Stimulated activated CD4-positive, alpha-beta T cell treated with anti-CD3 and anti-CD28 coated beads, Interleukin-4, amount 100 ng/mL, for 4 hours (primary cell): ENCODE data around the gene CPNE8.

Source experiments
- DNase-seq, 2 experiments: peaks; one replicate each; pipeline ENCODE4 v3.0.0-alpha.2; 2020

Gene CPNE8

DNA sequence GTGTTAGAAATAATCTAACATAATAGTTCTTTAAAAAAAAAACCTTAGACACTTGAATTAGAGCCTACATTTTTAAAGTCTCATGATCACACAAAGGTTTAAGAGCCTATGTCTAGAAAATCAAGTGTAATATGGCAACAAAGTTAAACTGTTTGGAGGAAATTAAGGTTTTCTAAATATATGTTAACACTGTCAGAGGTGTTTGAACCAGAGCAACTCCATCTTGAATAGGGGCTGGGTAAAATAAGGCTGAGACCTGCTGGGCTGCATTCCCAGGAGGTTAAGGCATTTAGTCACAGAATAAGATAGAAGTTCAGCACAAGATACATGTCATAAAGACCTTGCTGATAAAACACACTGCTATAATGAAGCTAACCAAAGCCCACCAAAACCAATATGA lies 12.4 kb downstream of the CPNE8 start:
- no peak for DNase-seq

DNA sequence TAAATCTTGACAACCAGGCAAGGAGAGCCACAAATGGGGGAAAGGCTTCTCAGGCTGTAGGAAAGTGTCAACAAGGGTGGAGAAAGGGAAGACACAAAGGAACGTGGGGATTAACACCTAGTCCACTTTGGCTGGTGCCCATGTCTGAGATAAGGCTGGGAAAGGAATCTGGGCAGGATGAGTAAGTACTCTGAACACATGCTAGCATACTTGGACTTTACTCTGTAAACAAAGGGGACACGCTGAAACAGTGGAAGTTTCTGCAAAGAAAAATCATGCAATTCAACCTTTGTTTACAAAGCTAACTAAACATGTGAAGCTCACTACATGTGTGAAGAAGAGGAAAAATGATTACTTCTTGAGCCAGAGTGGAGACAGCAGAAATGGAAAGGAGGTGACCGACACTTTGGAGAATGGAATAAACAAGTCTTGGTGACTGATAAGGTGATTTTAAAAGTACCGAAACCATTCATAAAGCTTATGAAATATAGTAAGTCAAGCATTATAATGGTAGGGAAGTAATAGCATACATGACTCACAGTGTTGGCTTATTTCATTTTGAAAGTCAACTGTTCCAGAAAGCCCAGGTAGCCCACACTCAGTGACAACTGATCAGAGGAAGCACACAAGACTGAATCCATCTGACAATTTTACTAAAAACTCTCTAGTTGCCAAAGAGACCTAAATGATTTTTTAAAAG lies 13.2 kb downstream of the CPNE8 start:
- no peak for DNase-seq

DNA sequence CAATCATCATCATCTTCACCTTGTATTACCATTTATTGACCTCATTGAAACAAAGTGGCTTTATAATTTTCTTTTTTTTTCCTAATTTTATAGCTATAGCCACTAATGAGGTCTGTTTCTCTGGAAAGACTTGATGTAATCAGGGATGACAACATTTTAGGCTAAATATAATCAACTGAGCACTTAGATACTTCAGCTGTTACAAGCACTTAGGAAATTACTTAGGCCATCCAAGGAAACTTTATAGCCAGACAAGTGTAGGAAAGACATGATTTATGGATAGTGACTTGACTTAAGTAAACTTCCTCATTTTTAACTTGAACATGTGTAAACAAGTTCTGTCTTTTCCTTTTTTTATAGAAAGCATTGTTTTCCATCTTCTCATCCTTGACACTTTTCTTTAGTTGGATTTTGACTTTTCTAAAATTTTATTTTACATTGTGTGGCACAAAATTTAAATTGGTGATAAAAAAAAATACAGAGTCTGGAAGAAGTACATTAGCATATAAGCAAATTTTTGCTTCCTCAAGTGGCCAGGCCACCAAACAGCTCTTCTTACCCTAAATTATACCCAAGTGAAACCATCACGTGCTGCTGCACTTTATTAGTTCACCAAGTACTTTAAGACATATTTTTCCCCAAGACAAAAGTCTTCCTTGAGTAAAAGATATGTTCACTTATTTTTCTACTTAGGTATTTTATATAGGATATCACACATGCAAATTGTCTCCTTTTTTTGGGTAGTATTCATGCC lies 15.1 kb downstream of the CPNE8 start:
- DNase-seq, result no peak

DNA sequence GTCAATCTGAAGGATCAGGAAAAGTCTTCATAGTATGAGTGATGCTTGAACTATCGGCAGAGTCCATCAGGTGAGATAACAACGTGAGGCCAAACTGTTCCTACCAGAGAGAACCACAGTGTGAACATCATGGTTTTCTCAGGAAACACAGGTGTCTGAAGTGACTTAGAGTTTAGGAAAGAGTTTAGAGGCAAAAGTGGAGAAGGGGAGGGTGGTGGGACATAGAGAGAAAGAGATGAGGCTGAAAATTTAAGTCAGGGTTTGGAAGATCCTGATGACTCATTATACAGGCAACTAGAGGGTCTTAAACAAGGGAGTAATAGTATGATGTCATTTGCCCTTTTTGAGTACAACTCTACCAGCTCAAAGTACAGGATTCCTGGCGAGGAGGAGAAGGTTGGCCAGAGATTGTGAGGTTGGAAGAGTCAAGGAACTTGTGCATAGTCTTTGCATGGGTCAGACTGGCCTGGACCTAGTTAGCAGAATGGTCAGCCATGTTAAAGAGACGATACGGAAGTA lies 16.0 kb downstream of the CPNE8 start:
- DNase-seq, result no peak

DNA sequence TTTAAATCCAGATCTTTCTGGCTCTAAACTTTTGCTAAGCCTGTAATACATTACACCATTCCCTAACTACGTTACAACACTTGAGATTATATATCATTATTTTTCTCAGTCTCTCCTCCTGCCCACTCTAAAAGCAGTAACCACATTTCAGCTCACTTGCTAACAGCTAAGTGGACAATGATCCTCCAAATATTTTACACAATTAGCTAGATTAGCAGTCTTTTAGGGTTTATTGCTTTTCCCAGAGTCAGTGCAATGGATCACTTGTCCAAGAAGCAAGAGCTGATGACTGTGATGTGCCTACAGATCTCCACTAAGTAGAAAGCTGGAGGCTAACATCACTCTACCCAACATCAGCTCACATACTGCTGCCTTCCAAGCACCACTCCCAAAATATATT lies 17.6 kb downstream of the CPNE8 start:
- no peak for DNase-seq

DNA sequence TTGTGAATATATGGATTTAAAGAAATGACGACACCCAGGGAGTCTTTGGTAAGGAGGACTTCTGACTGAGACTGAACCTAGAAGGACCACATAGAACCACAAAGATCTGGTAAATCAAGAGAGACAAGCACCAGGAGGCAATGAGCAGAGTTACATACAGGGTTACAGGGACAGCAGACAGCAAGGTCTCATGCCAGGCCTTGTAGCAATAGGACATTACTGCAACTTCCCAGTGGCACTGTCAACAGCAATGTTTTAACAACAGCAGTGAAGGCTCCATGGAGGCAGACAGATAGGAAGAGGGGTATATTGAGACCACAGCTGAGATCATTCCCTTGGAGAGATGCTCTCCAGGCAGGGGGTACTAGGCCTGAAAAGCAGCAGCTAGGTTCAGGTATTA lies 18.5 kb downstream of the CPNE8 start:
- no peak for DNase-seq

DNA sequence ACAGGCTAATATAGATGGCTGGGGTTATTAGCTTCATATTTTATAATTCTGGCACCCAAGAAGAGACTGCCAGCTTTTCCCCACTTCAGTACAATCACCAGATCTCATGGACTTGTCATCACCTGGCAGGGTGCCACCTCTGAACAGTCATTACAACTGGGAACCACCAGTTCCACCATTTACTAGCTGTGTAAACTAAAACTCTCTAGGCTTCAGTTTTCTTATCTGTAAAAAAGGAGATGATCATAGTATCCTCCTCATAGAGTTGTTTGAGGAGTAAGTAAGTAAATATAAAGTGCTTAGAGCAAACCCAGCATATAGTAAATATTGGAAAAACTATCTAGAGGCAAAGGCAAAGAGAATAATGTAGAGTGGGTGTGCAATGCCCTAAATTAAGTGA lies 19.3 kb downstream of the CPNE8 start:
- no peak for DNase-seq

DNA sequence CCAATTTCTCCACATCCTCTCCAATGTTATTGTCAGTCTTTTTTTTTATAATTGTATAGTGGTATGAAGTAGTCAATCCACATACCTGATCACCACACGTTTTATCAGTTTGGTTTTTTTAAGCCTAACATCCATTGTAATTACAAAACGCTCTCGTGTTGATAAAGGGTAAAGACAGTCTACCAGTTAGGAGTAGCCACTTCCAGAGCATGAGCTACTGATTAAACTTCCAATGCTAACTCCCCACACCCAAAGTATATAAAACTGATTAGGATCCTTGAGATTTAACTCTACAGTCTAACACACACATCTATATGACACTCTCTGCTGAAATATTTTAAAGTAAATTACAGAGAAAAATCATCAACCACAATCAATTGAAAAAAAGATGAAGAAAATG lies 20.7 kb downstream of the CPNE8 start:
- DNase-seq, result no peak

DNA sequence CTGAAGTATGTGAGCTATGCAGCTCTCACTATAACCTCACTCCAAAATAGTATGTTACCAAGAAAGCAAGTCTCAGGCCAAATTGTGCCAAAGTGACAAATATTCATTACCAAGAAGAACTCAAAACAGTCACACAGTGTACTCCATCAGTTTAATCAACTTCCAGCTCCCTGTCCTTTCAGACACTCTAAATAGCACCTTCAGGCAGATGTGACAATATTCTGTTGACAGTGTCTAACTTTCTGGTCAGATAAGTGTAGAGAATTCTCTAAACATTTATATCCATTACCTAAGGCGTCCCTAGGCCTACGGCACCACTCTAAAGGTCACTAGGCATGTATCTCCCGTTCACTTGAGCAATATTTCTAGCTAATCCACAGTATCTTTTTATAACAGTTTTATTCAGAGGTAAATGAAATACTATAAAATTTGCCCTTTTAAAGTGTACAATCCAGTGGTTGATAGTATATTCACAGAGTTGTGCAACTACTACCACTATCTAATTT lies 21.7 kb downstream of the CPNE8 start:
- DNase-seq, result no peak

DNA sequence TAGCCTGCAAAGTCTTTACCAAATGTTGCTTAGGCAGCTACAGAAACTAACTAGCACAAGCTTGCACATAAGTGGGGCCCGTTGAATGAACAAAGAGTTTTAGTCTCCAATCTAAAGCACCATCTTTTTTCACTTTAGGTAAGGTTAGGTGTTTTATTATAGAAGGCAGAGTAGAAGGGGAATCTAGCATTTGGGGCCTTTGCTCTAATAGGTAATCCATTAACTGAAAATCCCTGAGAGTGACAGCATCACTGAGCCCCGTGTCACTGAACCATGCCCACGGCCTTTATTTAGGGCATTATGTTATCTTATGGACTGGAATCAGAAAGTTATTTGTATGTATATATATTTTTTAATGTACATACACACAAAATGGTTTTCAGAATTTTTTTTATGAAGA lies 25.1 kb downstream of the CPNE8 start:
- DNase-seq, result no peak

DNA sequence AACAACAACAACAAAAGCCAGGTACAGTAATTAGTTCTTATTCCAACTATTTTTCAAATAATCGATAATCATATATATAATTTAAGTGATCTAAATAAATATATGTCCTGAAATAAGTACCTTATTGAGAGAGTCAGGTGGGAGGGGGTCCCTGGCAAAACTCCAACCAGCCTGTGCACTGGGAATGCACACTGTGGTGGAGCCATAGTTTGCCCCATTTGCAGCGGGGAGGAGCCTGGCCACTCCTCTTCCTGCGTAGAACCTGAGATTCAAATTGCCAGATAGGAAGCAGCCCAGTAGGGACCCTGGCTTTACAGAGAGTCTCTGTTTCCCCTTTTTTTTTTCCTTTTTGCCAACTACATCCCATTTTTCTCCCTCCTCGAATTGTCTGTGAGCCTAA lies 26.4 kb downstream of the CPNE8 start:
- no peak for DNase-seq

DNA sequence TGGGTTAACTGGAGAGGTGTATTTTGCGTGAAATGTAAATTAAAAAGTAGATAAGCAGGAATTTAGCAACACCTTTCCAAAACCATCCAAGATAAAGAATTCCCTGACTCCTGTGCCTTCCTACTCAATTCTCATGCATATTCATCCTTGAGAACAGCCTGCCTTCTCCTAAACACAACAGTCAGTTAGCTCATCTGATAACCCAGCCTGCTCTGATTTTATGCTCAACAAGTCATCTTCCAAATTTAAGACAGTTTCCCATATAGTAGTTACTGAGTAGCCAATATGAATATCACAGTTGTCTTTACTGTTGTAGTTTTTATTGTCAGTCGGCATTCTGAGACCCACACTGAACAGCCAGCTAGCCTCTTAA lies 27.1 kb downstream of the CPNE8 start:
- DNase-seq, result no peak

DNA sequence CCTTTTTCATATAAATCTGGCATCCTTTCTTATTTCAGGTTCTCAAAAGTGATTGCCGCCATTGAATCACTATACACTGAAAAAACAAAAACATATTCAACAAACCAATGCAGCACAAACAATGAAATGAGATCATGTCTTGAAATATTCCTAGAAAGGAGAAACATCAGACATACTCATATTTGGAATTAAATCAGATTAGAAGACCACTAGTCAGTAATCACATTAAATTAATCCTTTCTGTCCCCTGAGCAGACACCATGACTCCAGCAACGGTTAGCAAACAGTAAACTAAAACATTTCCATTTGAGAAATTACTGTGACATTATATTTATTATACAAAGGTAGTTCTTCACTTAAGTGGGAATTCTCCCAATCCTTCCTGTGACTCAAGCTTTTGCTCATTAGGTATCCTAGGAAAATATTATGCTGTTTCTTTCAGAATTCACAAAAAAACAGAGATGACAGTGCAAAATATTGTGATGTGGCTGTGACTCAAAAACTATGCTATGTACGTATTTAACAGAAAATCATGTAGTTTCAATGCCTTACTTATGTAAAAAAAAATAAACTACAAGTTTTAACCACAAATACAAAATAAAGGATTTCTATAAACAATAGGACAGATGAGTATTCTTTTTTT lies 29.7 kb downstream of the CPNE8 start:
- DNase-seq, result no peak

DNA sequence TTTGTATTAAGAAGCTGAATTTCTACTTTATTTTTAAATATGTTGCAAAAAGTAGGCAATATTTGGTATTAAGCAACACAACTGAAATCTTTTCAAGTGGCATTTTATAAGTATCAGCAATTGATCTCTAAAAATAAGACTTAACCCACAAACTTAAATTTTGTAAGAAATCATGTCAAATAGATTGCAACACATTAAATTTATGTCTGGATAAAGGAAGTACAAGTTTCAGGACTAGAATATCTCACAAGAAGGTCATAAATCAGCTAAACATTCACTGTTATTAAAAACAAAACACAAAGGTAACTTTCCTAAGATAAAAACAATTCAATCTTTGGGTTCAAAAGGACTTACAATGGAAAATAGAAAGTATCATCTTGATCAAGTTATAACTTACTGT lies 32.8 kb downstream of the CPNE8 start:
- DNase-seq, result no peak

DNA sequence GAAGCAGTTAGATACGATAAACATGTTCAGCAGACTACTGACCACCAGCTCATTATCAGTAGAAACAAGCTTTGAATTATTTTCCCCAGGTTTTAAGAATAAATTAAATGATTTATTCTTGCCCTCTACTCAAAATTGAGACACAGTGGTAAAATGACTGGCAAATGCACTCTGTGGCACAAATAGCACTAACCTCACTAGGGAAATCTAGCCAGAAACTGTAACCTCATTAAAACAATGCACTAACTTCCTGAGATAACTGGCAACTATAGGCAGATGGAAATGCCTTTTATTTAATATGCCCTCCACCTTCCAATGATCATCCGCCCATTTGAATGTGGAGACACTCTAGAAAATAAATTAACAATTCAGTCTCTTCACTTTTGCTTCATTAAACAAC lies 33.2 kb downstream of the CPNE8 start:
- DNase-seq, result no peak

DNA sequence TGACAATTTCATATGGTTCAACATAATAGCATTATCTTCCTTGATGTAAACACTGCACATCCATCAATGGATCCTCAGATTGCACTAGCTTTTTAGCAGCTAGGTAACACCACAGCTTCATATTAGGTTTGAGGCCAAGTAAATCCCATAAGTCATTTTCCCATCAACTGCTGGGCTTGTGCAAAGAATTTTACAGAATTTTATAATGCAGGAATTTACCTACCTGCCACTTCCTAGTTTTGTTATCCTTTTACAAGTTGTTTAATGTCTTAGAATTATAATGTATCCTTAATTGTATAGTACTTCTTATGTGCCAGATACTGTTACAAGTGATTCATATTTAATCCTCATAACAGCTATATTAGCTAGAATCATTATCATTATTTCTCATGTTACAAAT lies 36.4 kb downstream of the CPNE8 start:
- no peak for DNase-seq

DNA sequence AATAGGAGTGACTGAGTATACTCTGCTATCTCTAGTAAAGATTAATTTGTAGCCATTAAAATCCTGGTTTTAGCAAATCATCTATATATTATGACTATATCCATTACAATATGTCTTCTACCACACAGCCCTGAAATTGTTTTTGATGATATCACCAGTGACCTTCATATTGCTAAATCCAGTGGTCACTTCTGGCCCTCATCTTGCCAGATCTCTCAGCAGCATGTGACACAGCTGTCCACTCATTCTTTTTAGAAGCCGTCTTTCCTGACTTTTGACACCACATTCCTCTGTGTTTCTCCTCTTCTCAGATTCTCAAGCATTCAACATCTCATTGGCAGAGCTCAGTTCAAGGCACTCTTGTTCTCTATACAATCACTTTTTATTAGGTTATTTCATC lies 54.9 kb downstream of the CPNE8 start:
- DNase-seq, result no peak

DNA sequence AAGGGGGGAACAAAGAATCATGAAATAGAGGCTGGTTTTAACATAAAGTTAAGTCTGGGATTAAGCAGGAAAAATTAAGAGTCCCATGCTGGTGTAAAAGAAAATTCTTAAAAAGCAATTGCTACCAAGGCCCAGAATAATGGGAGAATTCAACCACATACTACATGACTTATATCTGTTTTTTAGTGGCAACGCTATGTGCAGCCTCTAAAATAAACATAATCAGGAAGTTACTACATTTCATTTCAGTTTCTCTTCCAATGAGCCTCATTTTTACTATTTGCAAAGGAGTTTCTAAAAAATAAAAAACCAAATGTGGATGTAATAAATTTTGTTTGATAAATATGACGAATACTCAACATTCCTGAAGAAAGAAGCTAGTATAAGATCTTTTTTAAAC lies 58.1 kb downstream of the CPNE8 start:
- no peak for DNase-seq

DNA sequence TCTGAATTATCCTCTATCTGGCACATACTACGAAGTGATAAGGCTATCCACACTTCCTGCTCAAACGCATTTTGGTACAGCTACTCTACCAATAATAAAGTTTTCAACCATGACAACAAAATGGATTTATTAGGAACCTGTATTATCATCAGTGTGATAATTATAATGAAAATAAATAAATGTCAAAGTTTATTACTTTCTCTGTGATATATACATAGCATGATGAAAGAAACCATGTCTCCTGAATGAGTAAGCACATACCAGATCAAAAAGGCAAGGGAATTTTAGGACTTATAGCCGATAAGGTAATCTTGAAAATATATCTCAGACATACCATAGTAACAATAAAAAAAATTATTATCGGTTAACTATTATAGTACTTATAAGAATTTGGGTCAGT lies 61.1 kb downstream of the CPNE8 start:
- no peak for DNase-seq

DNA sequence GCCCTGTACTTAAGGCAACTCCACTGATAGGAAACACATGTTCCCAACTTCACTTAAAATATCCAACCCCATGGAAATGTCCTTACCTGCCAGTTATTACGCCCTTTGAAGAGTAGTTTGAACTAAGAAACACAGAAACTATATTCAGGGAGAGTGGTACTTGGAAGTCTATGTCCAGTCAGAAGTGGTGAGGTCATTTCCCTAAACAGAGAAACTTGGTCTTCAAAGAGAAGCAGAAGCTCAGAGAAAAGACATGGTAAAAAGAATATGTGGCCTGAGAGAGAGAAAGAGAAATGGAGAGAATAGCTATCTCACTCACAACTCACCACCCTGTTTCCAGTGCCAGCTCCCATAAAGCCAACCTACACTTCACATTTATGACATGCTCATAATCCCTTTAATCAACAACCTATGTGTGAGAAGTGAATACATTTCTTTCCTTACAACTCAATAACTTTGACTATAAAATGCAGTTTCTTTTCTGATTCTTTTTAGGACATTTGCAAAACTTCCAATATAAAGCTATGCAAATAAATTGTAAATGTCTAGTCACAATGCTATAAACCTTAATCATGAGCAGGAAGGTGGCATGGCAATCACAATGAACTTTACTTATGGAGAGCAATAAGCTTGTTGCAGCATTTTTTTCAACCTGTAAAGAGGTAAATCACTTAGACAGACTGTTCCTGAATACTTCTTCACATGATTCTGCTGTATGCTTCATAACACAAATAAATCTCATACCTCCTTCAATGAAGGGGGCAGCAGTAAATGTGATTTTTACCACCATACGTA lies 67.1 kb downstream of the CPNE8 start:
- no peak for DNase-seq

DNA sequence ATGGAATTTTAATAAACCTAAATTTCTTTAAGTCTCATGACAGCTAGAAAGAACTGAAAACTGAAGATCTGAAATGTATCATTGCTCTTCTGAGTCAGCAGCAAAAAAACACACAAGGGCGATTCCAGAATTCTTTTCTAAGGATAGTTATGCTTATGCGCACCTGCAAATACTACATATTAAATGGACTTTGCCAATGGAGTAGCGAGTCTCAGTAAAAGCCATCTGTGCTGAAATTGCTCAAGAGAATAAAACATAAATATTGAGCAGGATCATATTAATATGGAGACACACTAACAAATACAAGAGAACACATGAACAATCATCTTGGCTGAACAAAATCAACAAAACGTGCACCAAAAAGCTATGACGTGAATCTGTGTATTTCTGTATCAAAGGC lies 73.7 kb downstream of the CPNE8 start:
- no peak for DNase-seq

DNA sequence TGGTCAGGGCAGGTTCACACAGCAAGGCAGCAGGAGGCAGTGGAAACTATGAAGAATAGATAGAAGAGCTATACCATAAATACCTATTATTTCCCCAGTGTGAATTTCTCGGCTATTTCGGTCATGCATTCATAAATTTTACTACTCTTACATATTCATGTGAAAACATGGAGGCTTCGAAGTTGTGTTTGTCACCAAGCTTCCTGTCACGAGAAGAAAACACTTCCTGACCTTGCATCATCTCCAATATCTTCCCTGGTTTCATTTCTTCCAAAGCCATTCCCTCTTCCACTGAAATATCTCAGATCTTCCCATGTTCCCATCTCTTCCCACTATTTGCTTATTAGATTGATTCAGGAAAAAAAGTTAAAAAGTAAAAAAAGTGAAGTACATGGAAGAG lies 80.4 kb downstream of the CPNE8 start:
- no peak for DNase-seq

DNA sequence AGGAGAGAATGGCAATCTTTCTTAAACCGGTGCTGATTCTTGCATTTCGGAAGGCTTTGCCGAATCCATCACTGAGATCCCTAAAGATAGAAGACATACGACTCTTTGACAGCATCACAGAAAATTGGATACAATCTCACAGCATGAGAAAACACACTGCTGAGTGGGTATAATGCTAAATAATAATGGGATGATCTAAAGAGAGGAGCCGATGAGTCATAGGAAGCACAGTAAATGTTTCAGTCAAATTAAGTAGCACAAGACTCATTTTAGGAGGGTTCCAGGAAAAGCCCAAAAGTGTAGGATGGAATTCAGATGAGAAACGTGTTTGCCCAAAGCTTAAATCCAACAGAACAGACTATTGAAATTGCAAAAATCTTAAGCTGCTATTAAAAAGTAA lies 81.7 kb downstream of the CPNE8 start:
- DNase-seq, result no peak
